Dermis blood vessel endothelial cell (primary cell): Measurements from ENCODE around the gene TNFRSF18. TPM values are rescaled to one million over a fixed set of nuclear protein-coding genes. Genes with fewer than 3 reads are reported as not detected.

ENCODE experiments used
- DNase-seq: peaks from one replicate; pipeline ENCODE4 v3.0.0; 2010
- total RNA-seq: library from RNA; depleted of rRNA; stranded (reverse); fragments of >200 nt; gene quantifications from 2 replicates; pipeline ENCODE4 v1.2.3, GENCODE V29; 2014

The TNFRSF18 gene
- total RNA-seq, 1 donor from 2014 or later = 1.0 TPM

- DNase-seq = no peak
Measured at GRCh38 chr1:1227386-1227785, 21.0 kb upstream of the TNFRSF18 start.

GRCh38 chr1:1226566-1227362, 20.4 kb upstream of the TNFRSF18 start:
- DNase-seq = no peak

GRCh38 chr1:1225913-1226312, 19.5 kb upstream of the TNFRSF18 start:
- DNase-seq = no peak

GRCh38 chr1:1225238-1225845, 18.9 kb upstream of the TNFRSF18 start:
- DNase-seq = no peak

GRCh38 chr1:1223891-1224290, 17.5 kb upstream of the TNFRSF18 start:
- no peak for DNase-seq

GRCh38 chr1:1223321-1223720, 16.9 kb upstream of the TNFRSF18 start:
- DNase-seq = no peak

- DNase-seq = no peak
Measured at GRCh38 chr1:1222575-1223225, 16.3 kb upstream of the TNFRSF18 start.

- DNase-seq = no peak
Measured at GRCh38 chr1:1221887-1222574, 15.6 kb upstream of the TNFRSF18 start.

- no peak for DNase-seq
Measured at GRCh38 chr1:1220197-1220596, 13.8 kb upstream of the TNFRSF18 start.

GRCh38 chr1:1219341-1219740, 12.9 kb upstream of the TNFRSF18 start:
- DNase-seq = no peak

GRCh38 chr1:1218524-1219200, 12.3 kb upstream of the TNFRSF18 start:
- DNase-seq = no peak

GRCh38 chr1:1217621-1218523, 11.5 kb upstream of the TNFRSF18 start:
- peak; percentile 62 for DNase-seq

- no peak for DNase-seq
Measured at GRCh38 chr1:1216770-1217620, 10.6 kb upstream of the TNFRSF18 start.

- no peak for DNase-seq
Measured at GRCh38 chr1:1215881-1216605, 9.7 kb upstream of the TNFRSF18 start.

GRCh38 chr1:1215080-1215676, 8.8 kb upstream of the TNFRSF18 start:
- DNase-seq = peak; percentile 50

- DNase-seq = peak; percentile 23
Measured at GRCh38 chr1:1213345-1214265, 7.2 kb upstream of the TNFRSF18 start, which contains the start of gene TNFRSF4. TNFRSF4 (minus strand) TSS chr1:1214153; CDS start chr1:1214127, 26 bp downstream.

GRCh38 chr1:1212780-1213344, 6.5 kb upstream of the TNFRSF18 start:
- peak; percentile 81 for DNase-seq
